ENCODE data around the gene GBP2. TPM values are rescaled to one million over a fixed set of nuclear protein-coding genes. Genes with fewer than 3 reads are reported as not detected.
A peak's percentile ranks its signal among the peaks of the same experiment; 100 is the strongest.

GBP2 gene
- 71.9 and 74.1 TPM in 2 replicates for total RNA-seq

GRCh38 chr1:89125913-89126580 lies at the start of gene GBP2:
GBP2 (minus strand) TSS chr1:89126114; CDS start chr1:89121966, 4,148 bp downstream.
- Mint-ChIP-seq H3K9me3 (peaks cover 3% of the 10 kb centered on the region), H3K36me3 (ENCODE audit: low read depth) (peaks cover 38% of the 10 kb centered on the region)

GRCh38 chr1:89174491-89174890 lies 48.6 kb upstream of the GBP2 start:
- H3K36me3 Mint-ChIP-seq (ENCODE audit: low read depth): peaks cover 11% of the 10 kb centered on the region
- no peak for DNase-seq (ENCODE audit: low spot score)
- no peak overlapping the region for H3K27ac Mint-ChIP-seq
- H3K9me3 Mint-ChIP-seq: peaks cover 22% of the 10 kb centered on the region
- H3K27me3 Mint-ChIP-seq (ENCODE audit: low read depth): no peaks in the 10 kb centered on the region
- intact Hi-C loops (cut with micrococcal nuclease): no loop called here
- peaks cover 15% of the 10 kb centered on the region for H3K4me1 Mint-ChIP-seq (ENCODE audit: low read depth)
- H3K4me3 Mint-ChIP-seq (ENCODE audit: low read depth): no peak overlapping the region

More at GRCh38 chr1:89125913-89126580, at the start of gene GBP2:
- no peaks in the 10 kb centered on the region for H3K27me3 Mint-ChIP-seq (ENCODE audit: low read depth)
- H3K4me3 Mint-ChIP-seq (ENCODE audit: low read depth): peak within 1 kb of the TSS; percentile 97
- peaks cover 61% of the 10 kb centered on the region for H3K4me1 Mint-ChIP-seq (ENCODE audit: low read depth)
- H3K27ac Mint-ChIP-seq: peak within 1 kb of the TSS; percentile 99
- intact Hi-C loops (cut with micrococcal nuclease): loop anchor here (1.0 to 2.0 kb wide), 7 partner anchors 75 to 325 kb away; no protein-coding TSS in a partner anchor
- DNase-seq (ENCODE audit: low spot score): no peak

- intact Hi-C loops (cut with micrococcal nuclease): no loop called here
- Mint-ChIP-seq H3K36me3 (ENCODE audit: low read depth) (peaks cover 11% of the 10 kb centered on the region), H3K27ac (no peak overlapping the region)
Measured at GRCh38 chr1:89172468-89173143, 46.7 kb upstream of the GBP2 start.

GRCh38 chr1:89171067-89171438 lies 45.1 kb upstream of the GBP2 start:
- Mint-ChIP-seq H3K9me3 (peaks cover 22% of the 10 kb centered on the region), H3K36me3 (ENCODE audit: low read depth) (peaks cover 11% of the 10 kb centered on the region), H3K27ac (no peak overlapping the region), H3K4me1 (ENCODE audit: low read depth) (peaks cover 10% of the 10 kb centered on the region), H3K27me3 (ENCODE audit: low read depth) (no peaks in the 10 kb centered on the region), H3K4me3 (ENCODE audit: low read depth) (no peak overlapping the region)
- no peak for DNase-seq (ENCODE audit: low spot score)
- intact Hi-C loops (cut with micrococcal nuclease): no loop called here

More at GRCh38 chr1:89172468-89173143, 46.7 kb upstream of the GBP2 start:
- Mint-ChIP-seq H3K4me3 (ENCODE audit: low read depth) (no peak overlapping the region), H3K9me3 (peaks cover 22% of the 10 kb centered on the region), H3K27me3 (ENCODE audit: low read depth) (no peaks in the 10 kb centered on the region), H3K4me1 (ENCODE audit: low read depth) (peaks cover 15% of the 10 kb centered on the region)
- no peak for DNase-seq (ENCODE audit: low spot score)

- H3K36me3 Mint-ChIP-seq (ENCODE audit: low read depth): peaks cover 11% of the 10 kb centered on the region
Measured at GRCh38 chr1:89170170-89171066, 44.5 kb upstream of the GBP2 start.

GRCh38 chr1:89169166-89169565 lies 43.3 kb upstream of the GBP2 start:
- no peak overlapping the region for H3K27ac Mint-ChIP-seq
- H3K36me3 Mint-ChIP-seq (ENCODE audit: low read depth): peaks cover 11% of the 10 kb centered on the region
- no peak overlapping the region for H3K4me3 Mint-ChIP-seq (ENCODE audit: low read depth)
- peaks cover 10% of the 10 kb centered on the region for H3K4me1 Mint-ChIP-seq (ENCODE audit: low read depth)
- no peaks in the 10 kb centered on the region for H3K27me3 Mint-ChIP-seq (ENCODE audit: low read depth)
- H3K9me3 Mint-ChIP-seq: peaks cover 22% of the 10 kb centered on the region
- intact Hi-C loops (cut with micrococcal nuclease): no loop called here
- DNase-seq (ENCODE audit: low spot score): no peak

More at GRCh38 chr1:89170170-89171066, 44.5 kb upstream of the GBP2 start:
- Mint-ChIP-seq H3K4me3 (ENCODE audit: low read depth) (no peak overlapping the region), H3K27me3 (ENCODE audit: low read depth) (no peaks in the 10 kb centered on the region), H3K9me3 (peaks cover 22% of the 10 kb centered on the region), H3K27ac (no peak overlapping the region), H3K4me1 (ENCODE audit: low read depth) (peaks cover 10% of the 10 kb centered on the region)
- no peak for DNase-seq (ENCODE audit: low spot score)
- intact Hi-C loops (cut with micrococcal nuclease): no loop called here

GRCh38 chr1:89167590-89168230 lies 41.8 kb upstream of the GBP2 start:
- Mint-ChIP-seq H3K27me3 (ENCODE audit: low read depth) (no peaks in the 10 kb centered on the region), H3K27ac (no peak overlapping the region), H3K9me3 (peaks cover 14% of the 10 kb centered on the region), H3K4me1 (ENCODE audit: low read depth) (peaks cover 7% of the 10 kb centered on the region), H3K4me3 (ENCODE audit: low read depth) (no peak overlapping the region), H3K36me3 (ENCODE audit: low read depth) (peaks cover 11% of the 10 kb centered on the region)
- intact Hi-C loops (cut with micrococcal nuclease): no loop called here
- DNase-seq (ENCODE audit: low spot score): no peak

- Mint-ChIP-seq H3K4me1 (ENCODE audit: low read depth) (peaks cover 7% of the 10 kb centered on the region), H3K36me3 (ENCODE audit: low read depth) (peaks cover 11% of the 10 kb centered on the region), H3K27me3 (ENCODE audit: low read depth) (no peaks in the 10 kb centered on the region), H3K4me3 (ENCODE audit: low read depth) (no peak overlapping the region), H3K27ac (no peak overlapping the region), H3K9me3 (peaks cover 13% of the 10 kb centered on the region)
- intact Hi-C loops (cut with micrococcal nuclease): no loop called here
- DNase-seq (ENCODE audit: low spot score): no peak
Measured at GRCh38 chr1:89166705-89167104, 40.8 kb upstream of the GBP2 start.

GRCh38 chr1:89165811-89166210 lies 39.9 kb upstream of the GBP2 start:
- H3K4me1 Mint-ChIP-seq (ENCODE audit: low read depth): peaks cover 3% of the 10 kb centered on the region
- no peak for DNase-seq (ENCODE audit: low spot score)
- H3K27me3 Mint-ChIP-seq (ENCODE audit: low read depth): peaks cover 2% of the 10 kb centered on the region
- intact Hi-C loops (cut with micrococcal nuclease): no loop called here
- peaks cover 5% of the 10 kb centered on the region for H3K36me3 Mint-ChIP-seq (ENCODE audit: low read depth)
- no peak overlapping the region for H3K4me3 Mint-ChIP-seq (ENCODE audit: low read depth)
- H3K9me3 Mint-ChIP-seq: peaks cover 9% of the 10 kb centered on the region
- no peak overlapping the region for H3K27ac Mint-ChIP-seq

- Mint-ChIP-seq H3K9me3 (peaks cover 12% of the 10 kb centered on the region), H3K36me3 (ENCODE audit: low read depth) (no peaks in the 10 kb centered on the region), H3K4me1 (ENCODE audit: low read depth) (peaks cover 14% of the 10 kb centered on the region), H3K4me3 (ENCODE audit: low read depth) (no peak overlapping the region), H3K27ac (no peak overlapping the region), H3K27me3 (ENCODE audit: low read depth) (peaks cover 8% of the 10 kb centered on the region)
- no peak for DNase-seq (ENCODE audit: low spot score)
- intact Hi-C loops (cut with micrococcal nuclease): no loop called here
Measured at GRCh38 chr1:89151047-89151446, 25.1 kb upstream of the GBP2 start.

- H3K4me3 Mint-ChIP-seq (ENCODE audit: low read depth): no peak overlapping the region
- no peak for DNase-seq (ENCODE audit: low spot score)
- H3K4me1 Mint-ChIP-seq (ENCODE audit: low read depth): peaks cover 14% of the 10 kb centered on the region
- peaks cover 6% of the 10 kb centered on the region for H3K27me3 Mint-ChIP-seq (ENCODE audit: low read depth)
- no peaks in the 10 kb centered on the region for H3K36me3 Mint-ChIP-seq (ENCODE audit: low read depth)
- intact Hi-C loops (cut with micrococcal nuclease): no loop called here
- H3K27ac Mint-ChIP-seq: no peak overlapping the region
- H3K9me3 Mint-ChIP-seq: peaks cover 5% of the 10 kb centered on the region
Measured at GRCh38 chr1:89149976-89150375, 24.1 kb upstream of the GBP2 start.

- Mint-ChIP-seq H3K4me3 (ENCODE audit: low read depth) (no peak overlapping the region), H3K4me1 (ENCODE audit: low read depth) (peaks cover 14% of the 10 kb centered on the region), H3K36me3 (ENCODE audit: low read depth) (no peaks in the 10 kb centered on the region), H3K27ac (no peak overlapping the region), H3K9me3 (peaks cover 5% of the 10 kb centered on the region), H3K27me3 (ENCODE audit: low read depth) (peaks cover 6% of the 10 kb centered on the region)
- DNase-seq (ENCODE audit: low spot score): no peak
- intact Hi-C loops (cut with micrococcal nuclease): no loop called here
Measured at GRCh38 chr1:89149229-89149628, 23.3 kb upstream of the GBP2 start.

All from activated T-helper 2 cell treated with anti-CD3 and anti-CD28 coated beads, Interferon-gamma antibody, Interleukin-2, Interleukin-4, amounts not matched to agents 10 μg/mL and 5 μg/mL and 100 μg/mL, durations not matched to agents 14 hours and 24 hours and 36 hours (primary cell).